ENCODE measurements around the gene NRXN3.

Gene NRXN3

DNA sequence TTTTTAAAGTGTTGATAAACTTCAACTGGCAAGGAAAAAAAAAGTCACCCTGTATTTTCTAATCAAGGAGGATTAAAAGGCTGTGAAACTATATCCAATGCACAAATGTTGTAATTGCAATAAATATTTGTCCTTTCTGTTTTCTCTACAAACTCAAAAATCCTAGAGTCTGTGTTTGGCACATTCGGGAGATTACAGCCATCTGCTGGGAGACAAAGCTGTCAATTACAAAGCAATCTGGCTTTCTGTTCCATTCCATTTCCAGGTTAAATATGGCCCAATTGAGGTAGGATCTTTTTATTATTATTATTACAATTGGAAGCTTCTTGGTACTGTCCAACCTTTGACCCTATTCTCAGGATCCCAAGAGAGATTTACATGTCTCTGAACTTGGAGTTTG is 1745.2 kb downstream of the NRXN3 start:
- H3K36me3 ChIP-seq (ENCODE audit: control insufficient read depth, insufficient read depth, low read length), result no peaks in the 10 kb centered on the region
- no peaks in the 10 kb centered on the region for H3K27me3 ChIP-seq (replicated peaks; ENCODE audit: control insufficient read depth, insufficient read depth, low read length)
- DNase-seq (ENCODE audit: extremely low read depth, insufficient read length), result no peak
- TF ChIP-seq, protein P1, sequence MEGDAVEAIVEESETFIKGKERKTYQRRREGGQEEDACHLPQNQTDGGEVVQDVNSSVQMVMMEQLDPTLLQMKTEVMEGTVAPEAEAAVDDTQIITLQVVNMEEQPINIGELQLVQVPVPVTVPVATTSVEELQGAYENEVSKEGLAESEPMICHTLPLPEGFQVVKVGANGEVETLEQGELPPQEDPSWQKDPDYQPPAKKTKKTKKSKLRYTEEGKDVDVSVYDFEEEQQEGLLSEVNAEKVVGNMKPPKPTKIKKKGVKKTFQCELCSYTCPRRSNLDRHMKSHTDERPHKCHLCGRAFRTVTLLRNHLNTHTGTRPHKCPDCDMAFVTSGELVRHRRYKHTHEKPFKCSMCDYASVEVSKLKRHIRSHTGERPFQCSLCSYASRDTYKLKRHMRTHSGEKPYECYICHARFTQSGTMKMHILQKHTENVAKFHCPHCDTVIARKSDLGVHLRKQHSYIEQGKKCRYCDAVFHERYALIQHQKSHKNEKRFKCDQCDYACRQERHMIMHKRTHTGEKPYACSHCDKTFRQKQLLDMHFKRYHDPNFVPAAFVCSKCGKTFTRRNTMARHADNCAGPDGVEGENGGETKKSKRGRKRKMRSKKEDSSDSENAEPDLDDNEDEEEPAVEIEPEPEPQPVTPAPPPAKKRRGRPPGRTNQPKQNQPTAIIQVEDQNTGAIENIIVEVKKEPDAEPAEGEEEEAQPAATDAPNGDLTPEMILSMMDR (IDR thresholded peaks at IDR 0.05; ENCODE audit: insufficient read depth, low read length, poor library complexity, severe bottlenecking), result no peak
- no peak overlapping the region for H3K4me3 ChIP-seq (replicated peaks; ENCODE audit: low read depth, low read length)

DNA sequence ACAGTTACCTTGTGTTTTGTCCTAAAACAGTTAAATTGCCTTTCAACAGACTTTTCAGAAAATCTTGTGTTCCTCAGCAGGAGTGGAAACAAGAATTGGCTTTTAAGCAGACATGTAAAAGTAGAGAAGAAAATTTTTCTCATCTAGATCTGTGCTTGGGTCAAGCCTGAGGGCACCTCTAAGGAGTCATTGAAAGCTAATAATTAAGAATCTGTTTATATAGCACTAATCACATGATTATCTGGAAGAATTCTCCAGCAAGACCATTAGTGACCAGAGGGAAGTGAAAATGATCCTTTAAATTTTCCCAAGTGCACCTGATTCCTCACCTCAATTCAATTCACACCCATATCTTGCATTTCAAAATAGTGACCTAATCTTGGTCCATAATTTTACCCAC is 1746.1 kb downstream of the NRXN3 start:
- H3K4me3 ChIP-seq (replicated peaks; ENCODE audit: low read depth, low read length), result no peak overlapping the region
- no peaks in the 10 kb centered on the region for H3K36me3 ChIP-seq (ENCODE audit: control insufficient read depth, insufficient read depth, low read length)
- DNase-seq (ENCODE audit: extremely low read depth, insufficient read length), result no peak
- TF ChIP-seq, protein P1 (IDR thresholded peaks at IDR 0.05; ENCODE audit: insufficient read depth, low read length, poor library complexity, severe bottlenecking), result no peak
- no peaks in the 10 kb centered on the region for H3K27me3 ChIP-seq (replicated peaks; ENCODE audit: control insufficient read depth, insufficient read depth, low read length)

DNA sequence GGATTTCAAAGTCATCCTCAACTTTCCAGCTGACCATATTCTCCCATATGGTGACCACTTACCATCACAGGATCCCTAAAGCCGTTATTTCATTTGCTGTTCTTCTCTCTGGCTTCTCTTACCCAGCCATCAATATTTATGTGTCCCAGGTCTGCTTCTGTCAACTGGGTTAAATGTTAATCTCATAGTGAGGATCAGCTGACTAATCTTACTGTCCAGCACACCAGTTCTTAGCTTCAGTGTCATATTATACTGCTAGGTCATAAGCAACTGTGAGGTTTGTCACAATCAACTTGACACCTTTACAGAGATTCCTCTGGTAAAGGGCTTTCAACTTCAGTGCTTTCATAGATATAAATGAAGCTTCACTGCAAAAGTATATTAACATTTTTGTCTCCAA is 1746.7 kb downstream of the NRXN3 start:
- DNase-seq (ENCODE audit: extremely low read depth, insufficient read length), result no peak
- TF ChIP-seq, protein P1 (IDR thresholded peaks at IDR 0.05; ENCODE audit: insufficient read depth, low read length, poor library complexity, severe bottlenecking), result no peak
- Histone ChIP-seq H3K36me3 (ENCODE audit: control insufficient read depth, insufficient read depth, low read length) (no peaks in the 10 kb centered on the region), H3K4me3 (replicated peaks; ENCODE audit: low read depth, low read length) (no peak overlapping the region), H3K27me3 (replicated peaks; ENCODE audit: control insufficient read depth, insufficient read depth, low read length) (no peaks in the 10 kb centered on the region)

Data from GM06990 (cell line).